Endodermal cell (in vitro differentiated cells): ENCODE data around the gene OR2T3. TPM values are rescaled to one million over a fixed set of nuclear protein-coding genes. Genes with fewer than 3 reads are reported as not detected.
"Not testable (repeated sequence)": the region's sequence is repeated elsewhere in the genome, so short reads cannot be mapped to it uniquely, and the experiment has no call there.

ENCODE experiments used
- DNase-seq: peaks from one replicate; pipeline ENCODE4 v3.0.0-alpha.2; 2017
- H3K27ac ChIP-seq: 2 replicates; pipeline ENCODE4 v1.5.1; 2013; ENCODE audit warnings: mild to moderate bottlenecking, low read depth, low read length, moderate library complexity
- H3K27me3 ChIP-seq: 2 replicates; pipeline ENCODE4 v1.6.1; 2013; ENCODE audit warnings: mild to moderate bottlenecking, low read length, moderate library complexity; ENCODE audit not compliant: insufficient read depth, control insufficient read depth, poor library complexity, severe bottlenecking
- H3K36me3 ChIP-seq: 2 replicates; pipeline ENCODE4 v1.7.0; 2013; ENCODE audit warnings: mild to moderate bottlenecking, low read length, moderate library complexity; ENCODE audit not compliant: control insufficient read depth, insufficient read depth
- H3K4me1 ChIP-seq: one replicate; pipeline ENCODE4 v1.7.0; 2013; ENCODE audit warnings: low read length; ENCODE audit not compliant: control insufficient read depth, insufficient read depth
- H3K4me3 ChIP-seq: 2 replicates; pipeline ENCODE4 v1.5.1; 2013; ENCODE audit warnings: mild to moderate bottlenecking, low read length, moderate library complexity
- H3K9ac ChIP-seq: 2 replicates; pipeline ENCODE4 v1.6.1; 2013; ENCODE audit warnings: mild to moderate bottlenecking, low read length, moderate library complexity; ENCODE audit not compliant: poor library complexity, severe bottlenecking; ENCODE audit errors: extremely low read depth
- H3K9me3 ChIP-seq: 2 replicates; pipeline ENCODE4 v1.6.1; 2013; ENCODE audit warnings: mild to moderate bottlenecking, low read length, moderate library complexity; ENCODE audit not compliant: control insufficient read depth
- H3K27ac Mint-ChIP-seq: 2 replicates; pipeline ENCODE4 v1.8.0; 2020; ENCODE audit warnings: mixed read lengths
- H3K27me3 Mint-ChIP-seq: 2 replicates; pipeline ENCODE4 v1.8.0; 2021; ENCODE audit warnings: mild to moderate bottlenecking, mixed read lengths; ENCODE audit not compliant: insufficient read depth
- H3K36me3 Mint-ChIP-seq: 2 replicates; pipeline ENCODE4 v1.8.0; 2020; ENCODE audit warnings: low read depth, mixed read lengths
- H3K4me1 Mint-ChIP-seq: 2 replicates; pipeline ENCODE4 v1.8.0; 2020; ENCODE audit warnings: mixed read lengths
- H3K4me3 Mint-ChIP-seq: 2 replicates; pipeline ENCODE4 v1.8.0; 2020; ENCODE audit warnings: mild to moderate bottlenecking, moderate library complexity, mixed read lengths
- H3K9me3 Mint-ChIP-seq: 2 replicates; pipeline ENCODE4 v1.8.0; 2020; ENCODE audit warnings: mild to moderate bottlenecking, mixed read lengths
- WGBS, 2 experiments: methylation state at CpG; one replicate each; pipeline versions ENCODE4 v1.1.5 to v1.1.7; 2013; ENCODE audit warnings: missing lambda C conversion rate in 2 of 2, mixed read lengths in 1 of 2; ENCODE audit not compliant: insufficient coverage in 1 of 2, insufficient read length in 1 of 2; 5-methylcytosine and 5-hydroxymethylcytosine counted together
- long read RNA-seq, 4 experiments: library from polyadenylated mRNA in 2 of 4; library from RNA in 1 of 4; library from capped mRNA in 1 of 4; stranded (forward) in 3 of 4; unstranded in 1 of 4; transcript quantifications; one replicate each; pipeline ENCODE4 v2.0.0, GENCODE V29; 2020 to 2021; ENCODE audit warnings: inconsistent platforms in 1 of 4
- polyA plus RNA-seq, 2 experiments: library from polyadenylated mRNA; stranded (reverse); fragments of 50-300 nt; gene quantifications; one replicate each; pipeline ENCODE4 v1.2.3, GENCODE V29; 2013
- total RNA-seq, 2 donors: library from RNA; stranded (reverse); fragmentation: NEBNext Ultra II Directional in 1 of 2; extraction: Animal tissue kit (Norgen Biotek cat#: 25700) in 1 of 2; gene quantifications; 2 replicates in 1 of 2; 3 replicates in 1 of 2; pipeline ENCODE4 v1.2.1, GENCODE V29; 2021

The OR2T3 gene, protein sequence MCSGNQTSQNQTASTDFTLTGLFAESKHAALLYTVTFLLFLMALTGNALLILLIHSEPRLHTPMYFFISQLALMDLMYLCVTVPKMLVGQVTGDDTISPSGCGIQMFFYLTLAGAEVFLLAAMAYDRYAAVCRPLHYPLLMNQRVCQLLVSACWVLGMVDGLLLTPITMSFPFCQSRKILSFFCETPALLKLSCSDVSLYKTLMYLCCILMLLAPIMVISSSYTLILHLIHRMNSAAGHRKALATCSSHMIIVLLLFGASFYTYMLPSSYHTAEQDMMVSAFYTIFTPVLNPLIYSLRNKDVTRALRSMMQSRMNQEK
- total RNA-seq, result not detected
- polyA plus RNA-seq (2013, experiment 1 of 2), result not detected
- not detected for polyA plus RNA-seq (2013, experiment 2 of 2)
- long read RNA-seq, experiment 1, result 0 reads
- long read RNA-seq, experiment 2, result 0 reads
- long read RNA-seq, experiment 3, result 0 reads
- long read RNA-seq, experiment 4, result 0 reads

- H3K4me1 ChIP-seq, H3K27me3 Mint-ChIP-seq, H3K4me3 Mint-ChIP-seq, H3K27ac ChIP-seq, H3K27ac Mint-ChIP-seq, H3K27me3 ChIP-seq, H3K4me3 ChIP-seq, H3K4me1 Mint-ChIP-seq, H3K36me3 ChIP-seq, H3K9ac ChIP-seq, H3K36me3 Mint-ChIP-seq, DNase-seq, H3K9me3 ChIP-seq: not testable (repeated sequence)
- H3K9me3 Mint-ChIP-seq, result peaks cover 53% of the 10 kb centered on the region
- WGBS, 2 experiments, result 67% methylated on average over 1 of the region's 2 CpGs; no CpG with 5 or more reads in 1 of the 2 experiments
These were observed at the start of gene OR2T3 for GRCh38 chr1:248473051-248473450. Gene OR2T3 (plus strand): TSS chr1:248473351. CDS start chr1:248473351, 0 bp downstream.

- H3K9me3 ChIP-seq, result peaks cover 52% of the 10 kb centered on the region
- not testable (repeated sequence) for H3K36me3 Mint-ChIP-seq, H3K27me3 ChIP-seq, H3K4me3 ChIP-seq, H3K4me1 ChIP-seq, H3K4me1 Mint-ChIP-seq, H3K4me3 Mint-ChIP-seq, H3K36me3 ChIP-seq, H3K9ac ChIP-seq, H3K27ac Mint-ChIP-seq, H3K27ac ChIP-seq, DNase-seq, H3K27me3 Mint-ChIP-seq
- peaks cover 78% of the 10 kb centered on the region for H3K9me3 Mint-ChIP-seq
- WGBS, 2 experiments, result 55 to 60% methylated on average over 2 to 3 of the region's 3 CpGs
These were observed 45.5 kb upstream of the OR2T3 start for GRCh38 chr1:248427526-248428191.

- 20 to 69% methylated on average over 1 to 3 of the region's 3 CpGs for WGBS, 2 experiments
- H3K9me3 Mint-ChIP-seq, result peaks cover 74% of the 10 kb centered on the region
- H3K9me3 ChIP-seq, result peaks cover 49% of the 10 kb centered on the region
These were observed 45.0 kb upstream of the OR2T3 start for GRCh38 chr1:248428192-248428533.

GRCh38 chr1:248431683-248432082, 41.5 kb upstream of the OR2T3 start:
- peaks cover 62% of the 10 kb centered on the region for H3K9me3 Mint-ChIP-seq
- not testable (repeated sequence) for H3K27ac ChIP-seq, H3K4me1 ChIP-seq, H3K36me3 Mint-ChIP-seq, H3K9ac ChIP-seq, H3K4me3 Mint-ChIP-seq, H3K27me3 Mint-ChIP-seq, H3K27me3 ChIP-seq, H3K4me1 Mint-ChIP-seq, DNase-seq, H3K4me3 ChIP-seq, H3K36me3 ChIP-seq, H3K27ac Mint-ChIP-seq
- 75% methylated on average over 10 of the region's 11 CpGs; no CpG with 5 or more reads in 1 of the 2 experiments for WGBS, 2 experiments
- H3K9me3 ChIP-seq, result peaks cover 35% of the 10 kb centered on the region

More at GRCh38 chr1:248428192-248428533, 45.0 kb upstream of the OR2T3 start:
- not testable (repeated sequence) for H3K27me3 Mint-ChIP-seq, H3K9ac ChIP-seq, H3K4me1 Mint-ChIP-seq, H3K4me1 ChIP-seq, H3K27me3 ChIP-seq, DNase-seq, H3K4me3 Mint-ChIP-seq, H3K36me3 Mint-ChIP-seq, H3K4me3 ChIP-seq, H3K36me3 ChIP-seq, H3K27ac Mint-ChIP-seq, H3K27ac ChIP-seq

DNA sequence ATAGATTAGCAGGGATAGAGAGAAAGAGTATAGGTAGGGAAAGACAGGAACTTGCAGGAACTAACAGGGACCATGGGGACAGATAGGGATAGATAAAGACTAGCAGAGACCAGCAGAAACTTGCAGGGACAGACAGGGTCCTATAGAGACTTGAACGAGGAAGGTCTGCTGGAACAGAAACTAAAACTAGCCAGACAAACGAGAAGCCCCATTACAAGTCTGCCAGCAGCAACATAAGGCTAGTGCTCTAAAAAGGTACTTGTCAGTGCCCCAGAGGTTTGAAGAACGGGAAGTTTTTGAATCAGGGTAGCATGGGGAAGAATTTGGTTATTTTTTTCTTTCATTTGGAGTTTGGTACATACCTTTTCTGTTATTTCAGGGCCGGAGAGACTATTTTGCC, 41.0 kb upstream of the OR2T3 start:
- H3K4me3 ChIP-seq, result not testable (repeated sequence)
- WGBS, 2 experiments, result 50 to 75% methylated on average over 2 to 3 of the region's 4 CpGs

DNA sequence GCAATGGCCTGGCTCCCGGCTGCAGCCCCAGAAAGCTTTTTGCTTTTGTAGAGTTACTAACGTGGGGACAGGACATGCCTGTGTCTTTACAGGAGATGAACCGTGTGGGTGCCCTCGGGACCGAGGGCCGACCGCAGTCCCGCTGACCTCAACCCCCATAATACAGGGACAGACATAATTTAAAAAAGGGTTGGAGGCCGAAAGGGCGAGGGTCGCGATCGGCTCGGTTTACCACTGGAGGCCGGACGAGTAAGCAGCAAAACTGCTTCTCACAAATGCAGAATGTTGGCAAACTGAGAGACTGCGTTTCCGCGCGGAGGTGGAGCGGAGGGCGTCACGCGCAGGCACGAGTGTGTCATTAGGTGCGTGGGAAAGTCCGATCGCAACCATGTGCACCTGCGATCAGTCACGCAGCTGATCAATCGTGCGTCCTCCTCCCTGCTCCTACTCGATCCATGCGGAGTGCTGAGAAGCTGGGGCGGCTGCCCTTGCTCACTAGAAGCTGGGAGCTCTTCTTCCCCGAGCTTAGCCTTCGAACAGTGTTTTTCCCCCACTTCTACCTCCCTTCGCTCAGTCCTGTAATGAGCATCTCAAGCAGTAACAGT, 39.2 kb upstream of the OR2T3 start:
- H3K4me3 ChIP-seq, H3K36me3 Mint-ChIP-seq, H3K4me3 Mint-ChIP-seq, H3K36me3 ChIP-seq, H3K27me3 Mint-ChIP-seq, H3K27ac ChIP-seq, H3K4me1 ChIP-seq, H3K4me1 Mint-ChIP-seq, H3K27ac Mint-ChIP-seq, H3K27me3 ChIP-seq, DNase-seq, H3K9ac ChIP-seq: not testable (repeated sequence)
- 80 to 91% methylated on average over 2 to 29 of the region's 38 CpGs for WGBS, 2 experiments
- H3K9me3 Mint-ChIP-seq, result peaks cover 51% of the 10 kb centered on the region
- H3K9me3 ChIP-seq, result peaks cover 32% of the 10 kb centered on the region

More for the DNA sequence above, 41.0 kb upstream of the OR2T3 start:
- peaks cover 56% of the 10 kb centered on the region for H3K9me3 Mint-ChIP-seq
- peaks cover 32% of the 10 kb centered on the region for H3K9me3 ChIP-seq
- not testable (repeated sequence) for H3K27ac ChIP-seq, H3K9ac ChIP-seq, DNase-seq, H3K27me3 Mint-ChIP-seq, H3K36me3 ChIP-seq, H3K4me3 Mint-ChIP-seq, H3K27ac Mint-ChIP-seq, H3K4me1 ChIP-seq, H3K36me3 Mint-ChIP-seq, H3K4me1 Mint-ChIP-seq, H3K27me3 ChIP-seq
